ENCODE measurements around the gene RBM47.

- TF ChIP-seq, protein P1, sequence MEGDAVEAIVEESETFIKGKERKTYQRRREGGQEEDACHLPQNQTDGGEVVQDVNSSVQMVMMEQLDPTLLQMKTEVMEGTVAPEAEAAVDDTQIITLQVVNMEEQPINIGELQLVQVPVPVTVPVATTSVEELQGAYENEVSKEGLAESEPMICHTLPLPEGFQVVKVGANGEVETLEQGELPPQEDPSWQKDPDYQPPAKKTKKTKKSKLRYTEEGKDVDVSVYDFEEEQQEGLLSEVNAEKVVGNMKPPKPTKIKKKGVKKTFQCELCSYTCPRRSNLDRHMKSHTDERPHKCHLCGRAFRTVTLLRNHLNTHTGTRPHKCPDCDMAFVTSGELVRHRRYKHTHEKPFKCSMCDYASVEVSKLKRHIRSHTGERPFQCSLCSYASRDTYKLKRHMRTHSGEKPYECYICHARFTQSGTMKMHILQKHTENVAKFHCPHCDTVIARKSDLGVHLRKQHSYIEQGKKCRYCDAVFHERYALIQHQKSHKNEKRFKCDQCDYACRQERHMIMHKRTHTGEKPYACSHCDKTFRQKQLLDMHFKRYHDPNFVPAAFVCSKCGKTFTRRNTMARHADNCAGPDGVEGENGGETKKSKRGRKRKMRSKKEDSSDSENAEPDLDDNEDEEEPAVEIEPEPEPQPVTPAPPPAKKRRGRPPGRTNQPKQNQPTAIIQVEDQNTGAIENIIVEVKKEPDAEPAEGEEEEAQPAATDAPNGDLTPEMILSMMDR (IDR thresholded peaks at IDR 0.05), result no peak
- TF ChIP-seq ZFX (IDR thresholded peaks at IDR 0.05; ENCODE audit: borderline replicate concordance), result no peak
Measured at GRCh38 chr4:40530961-40531635, 98.6 kb downstream of the RBM47 start.
